Activated CD4-positive, alpha-beta T cell treated with anti-CD3 and anti-CD28 coated beads for 1 hour (primary cell): ENCODE data around the gene DTX1.
"Not testable (repeated sequence)": the region's sequence is repeated elsewhere in the genome, so short reads cannot be mapped to it uniquely, and the experiment has no call there.

Source experiments
- DNase-seq: peaks from one replicate; pipeline ENCODE4 v3.0.0-alpha.2; 2020

The DTX1 gene

GRCh38 chr12:113141716-113142115, 85.2 kb downstream of the DTX1 start:
- not testable (repeated sequence) for DNase-seq

GRCh38 chr12:113142173-113142885, 85.8 kb downstream of the DTX1 start:
- no peak for DNase-seq

GRCh38 chr12:113142886-113143332, 86.4 kb downstream of the DTX1 start:
- DNase-seq: no peak

DNA sequence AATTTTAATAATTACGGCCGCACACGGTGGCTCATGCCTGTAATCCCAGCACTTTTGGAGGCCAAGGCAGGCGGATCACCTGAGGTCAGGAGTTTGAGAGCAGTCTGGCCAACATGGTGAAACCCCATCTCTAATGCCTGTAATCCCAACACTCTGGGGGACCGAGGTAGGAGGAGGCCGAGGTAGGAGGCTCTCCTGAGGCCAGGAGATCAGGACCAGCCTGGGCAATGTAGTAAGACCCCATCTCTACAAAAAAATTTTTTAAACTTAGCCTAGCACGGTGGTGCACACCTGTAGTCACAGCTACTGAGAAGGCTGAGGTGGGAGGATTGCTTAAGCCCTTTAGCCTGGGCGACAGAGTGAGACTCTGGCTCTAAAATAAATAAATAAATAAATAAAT, 87.4 kb downstream of the DTX1 start:
- no peak for DNase-seq

DNA sequence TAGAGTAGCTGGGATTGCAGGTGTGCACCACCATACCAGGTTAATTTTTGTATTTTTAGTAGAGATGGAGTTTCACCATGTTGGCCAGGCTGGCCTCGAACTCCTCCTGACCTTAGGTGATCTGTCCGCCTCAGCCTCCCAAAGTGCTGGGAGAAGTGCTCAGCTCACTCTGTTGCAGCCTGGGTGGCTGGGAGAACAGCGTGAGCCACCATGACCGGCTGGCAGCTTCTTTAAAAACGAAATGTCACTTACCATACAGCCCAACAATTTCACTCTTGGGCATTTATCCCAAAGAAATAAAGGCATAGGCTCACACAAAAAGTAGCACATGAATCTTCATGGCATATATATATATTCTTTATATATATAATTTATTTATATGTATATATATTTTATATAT, 88.3 kb downstream of the DTX1 start:
- DNase-seq: no peak

DNA sequence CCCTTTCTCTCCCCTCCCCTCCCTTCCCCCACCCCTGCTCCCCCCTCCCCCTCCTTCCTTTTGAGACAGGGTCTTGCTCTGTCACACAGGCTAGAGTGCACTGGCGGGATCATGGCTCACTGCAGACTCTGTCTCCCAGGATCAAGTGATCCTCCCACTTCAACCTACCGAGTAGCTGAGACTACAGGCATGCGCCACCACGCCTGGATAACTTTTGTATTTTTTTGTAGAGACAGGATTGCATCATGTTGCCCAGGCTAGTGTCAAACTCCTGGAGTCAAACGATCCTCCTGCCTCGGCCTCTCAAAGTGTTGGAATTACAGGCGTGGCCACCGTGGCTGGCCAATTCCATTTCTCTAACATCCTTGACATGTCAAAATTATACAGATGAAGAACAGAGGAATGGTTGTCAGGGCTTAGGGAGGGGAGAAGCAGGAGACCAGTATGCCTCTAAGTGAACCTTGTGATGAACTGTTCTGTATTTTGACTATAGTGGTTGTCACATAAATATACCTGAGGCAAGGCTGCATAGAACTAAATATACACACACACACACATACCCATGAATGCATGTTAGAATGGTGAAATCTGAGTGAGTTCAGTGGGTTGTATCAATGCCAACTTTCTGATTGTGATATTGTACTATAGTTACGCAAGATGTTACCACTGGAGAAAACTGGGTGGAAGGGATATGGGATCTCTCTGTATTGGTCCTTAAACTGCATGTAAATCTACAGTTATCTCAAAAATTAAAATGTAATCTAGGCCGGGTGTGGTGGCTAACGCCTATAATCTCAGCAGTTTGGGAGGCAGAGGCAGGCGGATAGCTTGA, 89.4 kb downstream of the DTX1 start:
- no peak for DNase-seq

DNA sequence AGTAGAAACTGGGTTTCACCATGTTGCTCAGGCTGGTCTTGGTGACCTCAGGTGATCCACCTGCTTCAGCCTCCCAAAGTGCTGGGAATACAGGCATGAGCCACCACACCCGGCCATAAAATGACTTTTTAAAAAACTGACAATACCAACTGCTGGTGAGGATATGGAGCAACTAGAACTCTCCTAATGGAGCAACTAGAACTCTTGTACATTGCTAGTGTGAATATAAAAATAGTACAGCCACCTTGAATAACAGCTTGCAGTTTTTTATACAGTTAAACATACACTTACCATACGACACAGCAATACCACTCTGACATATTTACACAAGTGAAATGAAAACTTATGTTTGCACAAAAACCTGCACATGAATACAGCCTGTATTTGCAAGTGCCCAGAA, 90.5 kb downstream of the DTX1 start:
- no peak for DNase-seq
